GM08714 (cell line): ENCODE results near the gene CSTB.

Experiments
- H3K4me3 ChIP-seq: fragments of 200-500 bp; sonication (Bioruptor generic); 2 replicates; pipeline ENCODE4 v1.5.1; 2014; ENCODE audit warnings: mild to moderate bottlenecking, low read length, inconsistent platforms
- ZNF274 ChIP-seq: IDR thresholded peaks from 2 replicates; pipeline ENCODE4 v1.6.1; 2012; ENCODE audit warnings: mild to moderate bottlenecking, low read depth, low read length

Gene CSTB

GRCh38 chr21:43745772-43746517 lies 30.2 kb downstream of the CSTB start:
- H3K4me3 ChIP-seq, result no peak overlapping the region
- no peak for TF ChIP-seq ZNF274

- TF ChIP-seq ZNF274, result no peak
These were observed 31.4 kb downstream of the CSTB start for GRCh38 chr21:43744725-43745124.

GRCh38 chr21:43743947-43744346 lies 32.2 kb downstream of the CSTB start:
- no peak overlapping the region for H3K4me3 ChIP-seq
- no peak for TF ChIP-seq ZNF274

More at GRCh38 chr21:43744725-43745124, 31.4 kb downstream of the CSTB start:
- H3K4me3 ChIP-seq, result no peak overlapping the region

GRCh38 chr21:43741423-43742096 lies 34.5 kb downstream of the CSTB start:
- H3K4me3 ChIP-seq, result no peak overlapping the region
- no peak for TF ChIP-seq ZNF274

- TF ChIP-seq ZNF274, result no peak
- H3K4me3 ChIP-seq, result no peak overlapping the region
These were observed 35.5 kb downstream of the CSTB start for GRCh38 chr21:43740497-43741156.

- TF ChIP-seq ZNF274, result no peak
- no peak overlapping the region for H3K4me3 ChIP-seq
These were observed 36.3 kb downstream of the CSTB start for GRCh38 chr21:43739621-43740435.

GRCh38 chr21:43737158-43737950 lies 38.8 kb downstream of the CSTB start:
- no peak overlapping the region for H3K4me3 ChIP-seq
- no peak for TF ChIP-seq ZNF274

- no peak for TF ChIP-seq ZNF274
- H3K4me3 ChIP-seq, result no peak overlapping the region
These were observed 39.8 kb downstream of the CSTB start for GRCh38 chr21:43736224-43736883.

- TF ChIP-seq ZNF274, result no peak
- H3K4me3 ChIP-seq, result no peak overlapping the region
These were observed 40.6 kb downstream of the CSTB start for GRCh38 chr21:43735236-43736091.

- TF ChIP-seq ZNF274, result no peak
- no peak overlapping the region for H3K4me3 ChIP-seq
These were observed 41.2 kb downstream of the CSTB start for GRCh38 chr21:43734928-43735229.

- no peak for TF ChIP-seq ZNF274
- H3K4me3 ChIP-seq, result no peak overlapping the region
These were observed 41.8 kb downstream of the CSTB start for GRCh38 chr21:43734131-43734927.

GRCh38 chr21:43733529-43734071 lies 42.5 kb downstream of the CSTB start:
- no peak overlapping the region for H3K4me3 ChIP-seq
- TF ChIP-seq ZNF274, result no peak
